ENCODE results near the gene RSPH9.

RSPH9 gene

GRCh38 chr6:43714311-43715055 is 69.6 kb downstream of the RSPH9 start:
- DNase-seq, result no peak

- DNase-seq, result no peak
Measured at GRCh38 chr6:43715056-43715788, 70.4 kb downstream of the RSPH9 start.

GRCh38 chr6:43716099-43716498 is 71.3 kb downstream of the RSPH9 start:
- DNase-seq, result no peak

GRCh38 chr6:43717389-43717788 is 72.6 kb downstream of the RSPH9 start:
- DNase-seq, result no peak

GRCh38 chr6:43717822-43718221 is 73.0 kb downstream of the RSPH9 start:
- no peak for DNase-seq

- DNase-seq, result no peak
Measured at GRCh38 chr6:43718387-43719105, 73.7 kb downstream of the RSPH9 start.

- DNase-seq, result no peak
Measured at GRCh38 chr6:43719511-43719910, 74.7 kb downstream of the RSPH9 start.

- DNase-seq, result no peak
Measured at GRCh38 chr6:43720999-43721398, 76.2 kb downstream of the RSPH9 start.

Measured in stimulated activated CD4-positive, alpha-beta T cell treated with anti-CD3 and anti-CD28 coated beads, Interleukin-15, amount 100 ng/mL, for 24 hours (primary cell).